ENCODE data around the gene RAB3GAP1.
"Not testable (repeated sequence)": the region's sequence is repeated elsewhere in the genome, so short reads cannot be mapped to it uniquely, and the experiment has no call there.

DNA sequence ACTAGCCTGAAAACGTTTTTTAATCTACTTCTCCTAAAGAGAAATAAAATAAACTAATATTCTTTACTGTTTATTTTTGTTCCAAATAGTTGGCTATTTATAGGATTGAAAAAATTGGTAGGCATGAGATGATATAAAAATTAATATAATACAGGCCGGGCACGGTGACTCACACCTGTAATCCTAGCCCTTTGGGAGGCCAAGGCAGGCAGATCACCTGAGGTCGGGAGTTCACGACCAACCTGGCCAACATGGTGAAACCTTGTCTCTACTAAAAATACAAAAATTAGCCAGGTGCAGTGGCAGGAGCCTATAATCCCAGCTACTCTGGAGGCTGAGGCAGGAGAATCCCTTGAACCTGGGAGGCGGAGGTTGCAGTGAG is 69.6 kb downstream of the RAB3GAP1 start:
- TF ChIP-seq, protein P1, sequence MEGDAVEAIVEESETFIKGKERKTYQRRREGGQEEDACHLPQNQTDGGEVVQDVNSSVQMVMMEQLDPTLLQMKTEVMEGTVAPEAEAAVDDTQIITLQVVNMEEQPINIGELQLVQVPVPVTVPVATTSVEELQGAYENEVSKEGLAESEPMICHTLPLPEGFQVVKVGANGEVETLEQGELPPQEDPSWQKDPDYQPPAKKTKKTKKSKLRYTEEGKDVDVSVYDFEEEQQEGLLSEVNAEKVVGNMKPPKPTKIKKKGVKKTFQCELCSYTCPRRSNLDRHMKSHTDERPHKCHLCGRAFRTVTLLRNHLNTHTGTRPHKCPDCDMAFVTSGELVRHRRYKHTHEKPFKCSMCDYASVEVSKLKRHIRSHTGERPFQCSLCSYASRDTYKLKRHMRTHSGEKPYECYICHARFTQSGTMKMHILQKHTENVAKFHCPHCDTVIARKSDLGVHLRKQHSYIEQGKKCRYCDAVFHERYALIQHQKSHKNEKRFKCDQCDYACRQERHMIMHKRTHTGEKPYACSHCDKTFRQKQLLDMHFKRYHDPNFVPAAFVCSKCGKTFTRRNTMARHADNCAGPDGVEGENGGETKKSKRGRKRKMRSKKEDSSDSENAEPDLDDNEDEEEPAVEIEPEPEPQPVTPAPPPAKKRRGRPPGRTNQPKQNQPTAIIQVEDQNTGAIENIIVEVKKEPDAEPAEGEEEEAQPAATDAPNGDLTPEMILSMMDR (IDR thresholded peaks at IDR 0.05) = not testable (repeated sequence)
- TF ChIP-seq POLR2A, POLR2AphosphoS5 (IDR thresholded peaks at IDR 0.05): not testable (repeated sequence)

Data from sigmoid colon (tissue), 4 donors.